Tibial nerve (tissue), 4 donors: ENCODE data around the gene LEF1. TPM values are rescaled to one million over a fixed set of nuclear protein-coding genes. Genes with fewer than 3 reads are reported as not detected.

Experiments used
- DNase-seq, 2 donors: peaks; one replicate each; pipeline ENCODE4 v3.0.0-alpha.2; 2019; ENCODE audit warnings: low spot score in 2 of 2
- H3K27ac ChIP-seq, 4 donors: fragments of 200-600 bp; sonication (generic) in 3 of 4; one replicate each; pipeline ENCODE4 v1.5.1; 2017 to 2019; ENCODE audit warnings: mild to moderate bottlenecking in 1 of 4
- H3K27me3 ChIP-seq, 2 donors: fragments of 200-600 bp; sonication (generic) in 1 of 2; one replicate each; pipeline versions ENCODE4 v1.5.1 to v1.6.0; 2017 to 2019
- H3K36me3 ChIP-seq, 3 donors: fragments of 200-600 bp; sonication (generic); one replicate each; pipeline ENCODE4 v1.5.1; 2018 to 2019
- H3K4me1 ChIP-seq, 4 donors: fragments of 200-600 bp; sonication (generic) in 3 of 4; one replicate each; pipeline ENCODE4 v1.5.1; 2017 to 2019
- H3K4me3 ChIP-seq, 4 donors: fragments of 200-600 bp; sonication (generic) in 3 of 4; one replicate each; pipeline ENCODE4 v1.5.1; 2017 to 2019; ENCODE audit warnings: mild to moderate bottlenecking in 1 of 4, moderate library complexity in 1 of 4
- H3K9me3 ChIP-seq, 4 donors: fragments of 200-600 bp; sonication (generic) in 3 of 4; one replicate each; pipeline ENCODE4 v1.5.1; 2017 to 2019
- EP300 ChIP-seq, 2 donors: sonication (generic); formaldehyde crosslinking; IDR thresholded peaks; one replicate each; pipeline ENCODE4 v1.6.1; 2017; ENCODE audit warnings: antibody characterized with exemption in 2 of 2, mild to moderate bottlenecking in 1 of 2
- POLR2A ChIP-seq, 2 donors: fragments of 450-650 bp; IDR thresholded peaks; one replicate each; pipeline ENCODE4 v1.6.1; 2017; ENCODE audit warnings: antibody characterized with exemption in 2 of 2, mild to moderate bottlenecking in 2 of 2, moderate library complexity in 2 of 2
- WGBS, 2 donors: methylation state at CpG; one replicate each; pipeline ENCODE4 v1.1.5; 2018; 5-methylcytosine and 5-hydroxymethylcytosine counted together
- total RNA-seq, 4 donors: library from RNA; depleted of rRNA; stranded (reverse); fragments of >200 nt; gene quantifications; one replicate each; pipeline ENCODE4 v1.1.0, GENCODE V29; 2016
- TF ChIP-seq, protein P1 (sequence below), 5 experiments: fragments of 200-600 bp in 3 of 5; fragments of 450-650 bp in 2 of 5; sonication (generic) in 3 of 5; IDR thresholded peaks; one replicate each; pipeline ENCODE4 v1.5.1; 2016 to 2019; ENCODE audit warnings: antibody characterized with exemption in 5 of 5, mild to moderate bottlenecking in 3 of 5, moderate library complexity in 2 of 5

The LEF1 gene
- total RNA-seq, 4 donors from 2014 or later: 1.9 to 11.7 (median 8.3) TPM

DNA sequence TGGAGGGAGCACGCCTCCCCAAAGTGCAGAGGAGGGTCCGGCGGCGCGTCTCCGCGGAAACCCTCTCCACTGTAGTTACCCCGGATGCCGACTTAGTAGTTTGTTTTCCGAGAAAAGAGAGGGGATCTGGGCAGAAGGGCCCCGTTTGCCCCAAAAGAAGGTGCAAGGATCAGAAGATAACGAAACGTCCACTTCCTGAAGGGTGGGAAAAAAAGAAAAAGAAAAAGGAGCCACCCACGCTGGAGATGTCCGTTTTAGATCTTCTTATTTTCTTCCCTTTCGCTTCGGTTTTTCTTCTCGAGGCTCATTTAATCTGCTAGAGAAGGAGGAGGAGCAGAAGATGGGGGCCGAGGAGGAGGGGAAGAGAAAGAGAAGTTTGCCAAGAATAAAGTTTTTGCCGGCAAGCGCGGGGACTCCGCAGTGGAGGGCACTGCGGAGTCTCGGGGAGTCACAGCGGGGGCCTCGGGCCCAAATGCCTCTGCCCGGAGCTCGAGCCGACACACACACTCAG, 517 bp downstream of the LEF1 start:
- TF ChIP-seq EP300 (IDR thresholded peaks at IDR 0.05) (no peak), POLR2A (IDR thresholded peaks at IDR 0.05) (no peak)
- TF ChIP-seq, protein P1, sequence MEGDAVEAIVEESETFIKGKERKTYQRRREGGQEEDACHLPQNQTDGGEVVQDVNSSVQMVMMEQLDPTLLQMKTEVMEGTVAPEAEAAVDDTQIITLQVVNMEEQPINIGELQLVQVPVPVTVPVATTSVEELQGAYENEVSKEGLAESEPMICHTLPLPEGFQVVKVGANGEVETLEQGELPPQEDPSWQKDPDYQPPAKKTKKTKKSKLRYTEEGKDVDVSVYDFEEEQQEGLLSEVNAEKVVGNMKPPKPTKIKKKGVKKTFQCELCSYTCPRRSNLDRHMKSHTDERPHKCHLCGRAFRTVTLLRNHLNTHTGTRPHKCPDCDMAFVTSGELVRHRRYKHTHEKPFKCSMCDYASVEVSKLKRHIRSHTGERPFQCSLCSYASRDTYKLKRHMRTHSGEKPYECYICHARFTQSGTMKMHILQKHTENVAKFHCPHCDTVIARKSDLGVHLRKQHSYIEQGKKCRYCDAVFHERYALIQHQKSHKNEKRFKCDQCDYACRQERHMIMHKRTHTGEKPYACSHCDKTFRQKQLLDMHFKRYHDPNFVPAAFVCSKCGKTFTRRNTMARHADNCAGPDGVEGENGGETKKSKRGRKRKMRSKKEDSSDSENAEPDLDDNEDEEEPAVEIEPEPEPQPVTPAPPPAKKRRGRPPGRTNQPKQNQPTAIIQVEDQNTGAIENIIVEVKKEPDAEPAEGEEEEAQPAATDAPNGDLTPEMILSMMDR (IDR thresholded peaks at IDR 0.05): no peak
- peaks cover 3 to 72% of the 10 kb centered on the region in 2 donors for H3K27me3 ChIP-seq

DNA sequence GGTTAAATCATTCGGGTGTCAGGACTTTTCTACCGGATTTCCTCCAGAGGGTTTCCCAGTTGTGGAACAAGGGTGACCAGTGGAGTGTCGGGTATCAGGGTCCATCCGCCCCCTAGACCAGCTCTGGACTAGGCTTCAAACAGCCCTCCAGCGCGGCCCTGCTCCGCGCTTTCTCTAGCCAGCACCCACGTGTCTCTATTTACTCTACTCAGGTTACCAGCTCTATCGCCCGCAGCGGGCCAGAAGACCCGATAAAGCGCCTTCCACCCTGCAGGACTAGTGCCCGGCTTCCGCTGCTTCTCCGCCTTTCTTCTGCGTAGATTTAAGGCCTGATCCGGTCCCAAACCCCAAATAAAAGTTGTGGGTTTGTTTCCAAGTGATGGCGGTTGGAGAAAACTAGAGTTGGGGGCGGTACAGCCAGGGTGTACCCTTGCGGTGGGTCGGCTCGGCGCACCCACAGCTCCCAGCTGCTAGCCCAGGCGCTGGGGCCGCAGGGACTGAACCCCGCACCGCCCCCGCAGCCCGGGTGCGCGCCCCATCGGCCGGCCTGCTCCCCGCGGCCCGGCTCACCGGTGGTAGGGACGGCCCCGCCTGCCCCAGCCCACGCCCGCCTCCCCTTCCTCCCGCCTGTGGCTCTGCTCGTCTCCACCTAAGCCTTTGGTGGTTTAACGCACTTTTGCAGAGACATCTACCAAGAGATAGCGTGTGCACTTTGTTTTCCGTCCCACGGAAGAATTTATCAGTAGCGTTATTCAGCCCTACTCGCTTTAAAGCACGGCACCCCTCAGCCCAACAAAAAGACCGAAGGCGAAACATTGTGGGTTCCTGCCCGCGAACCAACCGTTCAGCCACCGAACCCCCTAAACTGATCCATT, 2.1 kb downstream of the LEF1 start:
- H3K4me1 ChIP-seq: peaks cover 0 to 38% (median 16%) of the 10 kb centered on the region in 4 donors
- H3K4me3 ChIP-seq: peak overlapping the region; percentile 42 to 76 (median 52)
- 2 to 5% methylated on average over 49 to 55 of the region's 58 CpGs for WGBS, 2 donors
- peak overlapping the region in 2 of 4 donors; percentile 26 to 78 for H3K27ac ChIP-seq
- DNase-seq: no peak
- H3K27me3 ChIP-seq: peaks cover 3 to 79% of the 10 kb centered on the region in 2 donors
- H3K9me3 ChIP-seq: no peaks in the 10 kb centered on the region
- no peak for TF ChIP-seq POLR2A (IDR thresholded peaks at IDR 0.05)
- TF ChIP-seq EP300 (IDR thresholded peaks at IDR 0.05): no peak
- TF ChIP-seq, protein P1 (IDR thresholded peaks at IDR 0.05): no peak
- H3K36me3 ChIP-seq: no peaks in the 10 kb centered on the region

More for the DNA sequence above, 517 bp downstream of the LEF1 start:
- H3K36me3 ChIP-seq: no peaks in the 10 kb centered on the region
- H3K9me3 ChIP-seq: no peaks in the 10 kb centered on the region
- H3K4me1 ChIP-seq: peaks cover 0 to 52% (median 20%) of the 10 kb centered on the region in 4 donors
- 0 to 1% methylated on average over 30 of the region's 30 CpGs for WGBS, 2 donors
- peak overlapping the region; percentile 42 to 76 (median 54) for H3K4me3 ChIP-seq
- peak overlapping the region in 2 of 4 donors; percentile 56 to 78 for H3K27ac ChIP-seq
- DNase-seq: no peak

DNA sequence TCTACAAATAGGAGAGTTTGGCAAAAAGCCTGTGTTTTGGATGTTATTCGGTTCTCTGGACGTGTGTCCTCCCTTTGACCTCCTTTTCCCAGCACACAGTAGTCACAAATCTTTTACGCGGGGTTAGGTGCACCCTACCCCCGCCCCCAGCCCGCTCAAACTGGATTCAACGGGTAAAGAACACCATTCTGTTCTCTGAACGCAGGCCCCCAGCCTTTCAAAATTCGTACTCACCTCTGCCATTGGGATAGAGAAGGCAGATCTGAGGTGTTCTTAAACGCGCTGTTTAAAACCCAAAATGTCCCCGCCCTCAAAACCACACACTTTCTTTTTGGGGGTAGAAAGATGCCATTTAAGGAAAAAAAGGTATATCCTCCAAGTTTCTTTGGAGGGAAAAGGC, 2.7 kb downstream of the LEF1 start:
- Histone ChIP-seq H3K4me3 (peak overlapping the region; percentile 42 to 76 (median 52)), H3K9me3 (no peaks in the 10 kb centered on the region), H3K27me3 (peaks cover 3 to 75% of the 10 kb centered on the region in 2 donors), H3K36me3 (no peaks in the 10 kb centered on the region), H3K27ac (peak overlapping the region in 1 of 4 donors; percentile 23), H3K4me1 (peaks cover 0 to 31% (median 16%) of the 10 kb centered on the region in 4 donors)
- no peak for DNase-seq
- TF ChIP-seq, protein P1 (IDR thresholded peaks at IDR 0.05): no peak
- TF ChIP-seq EP300 (IDR thresholded peaks at IDR 0.05) (no peak), POLR2A (IDR thresholded peaks at IDR 0.05) (no peak)
- WGBS, 2 donors: 46 to 51% methylated on average over 12 of the region's 12 CpGs

DNA sequence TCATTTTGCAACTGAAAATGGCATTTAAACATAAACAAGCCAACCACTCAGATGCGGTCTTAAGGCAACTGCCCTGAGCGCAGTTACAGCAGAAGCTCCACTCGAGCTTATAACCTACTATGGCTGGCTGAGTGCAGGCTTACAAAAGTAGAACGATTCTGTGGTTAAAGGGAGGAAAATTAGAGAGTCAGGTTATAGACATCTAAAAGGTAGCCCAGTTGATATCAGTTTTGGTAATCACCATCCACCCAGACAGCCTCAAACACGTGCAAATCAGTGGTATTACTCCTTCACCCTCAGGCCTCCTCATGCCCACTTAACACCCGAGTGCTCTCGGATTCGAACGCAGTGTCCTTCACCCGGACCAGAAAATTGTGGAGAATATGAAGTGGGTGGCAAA, 3.1 kb downstream of the LEF1 start:
- H3K4me1 ChIP-seq: peaks cover 0 to 30% (median 16%) of the 10 kb centered on the region in 4 donors
- H3K27me3 ChIP-seq: peaks cover 3 to 75% of the 10 kb centered on the region in 2 donors
- H3K9me3 ChIP-seq: no peaks in the 10 kb centered on the region
- DNase-seq: no peak
- H3K4me3 ChIP-seq: peak overlapping the region in 2 of 4 donors; percentile 49 to 76
- WGBS, 2 donors: 73 to 83% methylated on average over 10 of the region's 10 CpGs
- H3K27ac ChIP-seq: no peak overlapping the region
- TF ChIP-seq, protein P1 (IDR thresholded peaks at IDR 0.05): no peak
- TF ChIP-seq EP300 (IDR thresholded peaks at IDR 0.05) (no peak), POLR2A (IDR thresholded peaks at IDR 0.05) (no peak)
- no peaks in the 10 kb centered on the region for H3K36me3 ChIP-seq

DNA sequence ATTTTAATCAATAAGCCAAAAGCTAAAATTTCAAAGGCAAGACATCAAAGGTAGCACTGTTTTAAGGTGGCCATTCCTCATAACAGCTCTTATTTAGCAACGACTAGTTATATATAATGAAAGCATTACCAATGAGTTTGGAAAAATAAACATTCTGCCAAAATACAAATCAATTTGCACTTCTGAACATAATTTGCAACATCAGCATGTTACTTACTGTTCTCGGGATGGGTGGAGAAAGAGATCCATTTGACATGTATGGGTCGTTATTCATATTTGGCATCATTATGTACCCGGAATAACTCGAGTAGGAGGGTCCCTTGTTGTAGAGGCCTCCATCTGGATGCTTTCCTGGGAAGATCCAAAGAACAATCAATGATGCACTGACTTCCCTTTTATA, 5.4 kb downstream of the LEF1 start:
- DNase-seq: no peak
- 85 to 90% methylated on average over 5 of the region's 5 CpGs for WGBS, 2 donors
- TF ChIP-seq, protein P1 (IDR thresholded peaks at IDR 0.05): no peak
- no peak for TF ChIP-seq EP300 (IDR thresholded peaks at IDR 0.05)
- no peak for TF ChIP-seq POLR2A (IDR thresholded peaks at IDR 0.05)
- H3K4me1 ChIP-seq: peaks cover 0 to 15% (median 11%) of the 10 kb centered on the region in 4 donors
- H3K27me3 ChIP-seq: peaks cover 3 to 64% of the 10 kb centered on the region in 2 donors
- H3K36me3 ChIP-seq: no peaks in the 10 kb centered on the region
- no peak overlapping the region for H3K27ac ChIP-seq
- no peak overlapping the region for H3K4me3 ChIP-seq
- no peaks in the 10 kb centered on the region for H3K9me3 ChIP-seq
